Jurkat, Clone E6-1 (cell line): ENCODE results near the gene SMIM9. TPM values are rescaled to one million over a fixed set of nuclear protein-coding genes. Genes with fewer than 3 reads are reported as not detected.
"Not testable (repeated sequence)": the region's sequence is repeated elsewhere in the genome, so short reads cannot be mapped to it uniquely, and the experiment has no call there.

Source experiments
- DNase-seq: peaks from one replicate; pipeline ENCODE4 v3.0.0-alpha.2; 2011; ENCODE audit warnings: low read depth, low spot score
- H3K4me3 ChIP-seq: 2 replicates; pipeline ENCODE4 v1.5.1; 2011; ENCODE audit warnings: mild to moderate bottlenecking, low read length, control low read depth, moderate library complexity
- polyA plus RNA-seq: library from polyadenylated mRNA; unstranded; fragments of >200 nt; gene quantifications from one replicate; pipeline ENCODE4 v1.2.1, GENCODE V29; 2012; ENCODE audit warnings: missing spikeins; ENCODE audit not compliant: insufficient read length, insufficient read depth

SMIM9 gene
- not detected for polyA plus RNA-seq

DNA sequence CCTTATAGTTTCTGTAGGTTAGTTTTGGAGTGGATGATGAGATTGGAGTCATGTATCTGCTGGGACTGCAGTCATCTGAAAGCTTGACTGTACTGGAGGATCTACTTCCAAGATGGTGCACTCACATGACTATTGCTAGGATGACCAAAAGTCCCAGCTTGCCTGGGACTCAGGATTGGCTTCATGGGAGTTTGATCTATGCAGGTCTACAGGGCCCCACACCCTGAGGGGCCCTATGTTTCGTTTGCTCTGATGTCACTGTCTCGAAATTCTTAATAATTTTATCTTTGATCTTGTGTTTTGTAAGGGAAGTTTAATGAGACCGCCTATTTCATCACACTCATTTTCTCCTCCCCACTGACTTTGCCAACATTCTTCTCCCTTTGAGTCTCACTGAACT lies at the start of gene SMIM9:
SMIM9 (minus strand) TSS at position 101 of the 400 bp plus-strand sequence. CDS start 3,806 bp downstream, outside the sequence.
- no peak within 1 kb of the TSS for H3K4me3 ChIP-seq
- DNase-seq, result no peak

- not testable (repeated sequence) for DNase-seq, H3K4me3 ChIP-seq
Measured at GRCh38 chrX:154884069-154884468, 49.6 kb upstream of the SMIM9 start.

DNA sequence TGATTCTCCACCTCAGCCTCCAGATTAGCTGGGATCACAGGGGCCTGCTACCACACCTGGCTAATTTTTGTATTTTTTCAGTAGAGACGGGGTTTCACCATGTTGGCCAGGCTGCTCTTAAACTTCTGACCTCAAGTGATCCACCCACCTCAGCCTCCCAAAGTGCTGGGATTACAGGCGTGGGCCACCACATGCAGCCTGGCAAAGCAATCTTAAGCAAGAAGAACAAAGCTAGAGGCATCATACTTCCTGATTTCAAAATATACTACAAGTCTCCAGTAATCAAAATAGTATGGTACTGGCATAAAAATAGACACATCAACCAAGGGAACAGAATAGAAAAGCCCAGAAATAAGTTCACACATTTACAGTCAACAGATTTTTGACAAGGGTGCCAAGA lies 38.9 kb upstream of the SMIM9 start:
- no peak overlapping the region for H3K4me3 ChIP-seq
- no peak for DNase-seq

DNA sequence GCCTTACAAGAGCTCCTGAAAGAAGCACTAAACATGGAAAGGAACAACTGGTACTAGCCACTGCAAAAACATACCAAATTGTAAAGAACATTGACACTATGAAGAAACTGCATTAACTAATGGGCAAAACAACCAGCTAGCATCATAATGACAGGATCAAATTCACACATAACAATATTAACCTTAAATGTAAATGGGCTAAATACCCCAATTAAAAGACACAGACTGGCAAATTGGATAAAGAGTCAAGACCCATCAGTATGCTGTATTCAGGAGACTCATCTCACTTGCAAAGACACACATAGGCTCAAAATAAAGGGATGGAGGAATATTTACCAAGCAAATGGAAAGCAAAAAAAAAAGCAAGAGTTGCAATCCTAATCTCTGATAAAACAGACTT lies 34.1 kb upstream of the SMIM9 start:
- not testable (repeated sequence) for DNase-seq, H3K4me3 ChIP-seq

DNA sequence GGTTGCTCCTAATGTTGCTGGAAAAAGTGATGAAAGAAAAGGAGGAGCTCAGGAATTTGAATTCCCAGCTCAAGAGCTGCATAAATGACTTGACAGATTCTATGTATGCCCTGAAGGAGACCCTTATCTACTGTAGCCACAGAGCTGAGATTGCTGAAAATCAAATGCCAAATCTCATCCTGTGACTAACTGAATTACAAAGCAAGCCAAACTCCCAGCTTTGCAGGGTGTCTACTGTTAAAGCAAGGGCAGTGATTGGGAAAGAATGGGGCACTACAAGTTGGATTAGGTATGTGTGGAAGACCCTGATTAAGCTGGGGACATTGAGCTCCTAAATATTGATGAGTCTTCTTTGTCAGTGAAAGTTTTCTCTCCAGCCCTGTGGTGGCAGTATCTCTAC lies 20.8 kb upstream of the SMIM9 start:
- H3K4me3 ChIP-seq, result no peak overlapping the region
- no peak for DNase-seq

- DNase-seq, result no peak
- H3K4me3 ChIP-seq, result no peak overlapping the region
Measured at GRCh38 chrX:154850957-154851611, 16.6 kb upstream of the SMIM9 start.

GRCh38 chrX:154840856-154841255 lies 6.4 kb upstream of the SMIM9 start:
- H3K4me3 ChIP-seq, result no peak overlapping the region
- DNase-seq, result peak; percentile 47

GRCh38 chrX:154836163-154836562 lies 1.7 kb upstream of the SMIM9 start:
- no peak for DNase-seq

DNA sequence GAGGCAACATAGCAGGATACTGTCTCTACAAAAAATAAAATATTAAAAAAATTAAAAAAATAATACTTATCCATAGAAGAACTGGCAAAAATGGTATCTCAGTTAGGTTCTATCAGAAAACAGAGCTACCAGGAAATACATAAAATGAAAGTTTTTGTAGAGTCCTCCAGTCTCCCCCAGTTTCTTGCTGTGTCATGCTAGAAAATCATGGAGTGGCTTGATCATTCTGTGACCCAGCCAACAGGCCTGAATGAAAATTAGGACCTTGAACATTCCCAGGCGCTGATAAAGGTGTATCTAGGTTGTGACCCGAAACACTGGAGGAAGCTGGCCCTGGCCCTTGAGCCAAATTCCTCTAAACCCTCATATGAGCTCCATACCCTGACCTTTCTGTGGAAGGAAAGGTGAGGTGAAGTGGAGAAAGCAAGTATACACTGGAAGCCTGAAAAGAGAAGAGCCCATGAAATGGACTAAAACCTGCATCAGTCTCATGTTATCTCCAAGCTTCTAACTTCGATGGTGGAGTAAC lies 652 bp downstream of the SMIM9 start:
- DNase-seq, result no peak
- H3K4me3 ChIP-seq, result no peak overlapping the region

More at GRCh38 chrX:154836163-154836562, 1.7 kb upstream of the SMIM9 start:
- H3K4me3 ChIP-seq, result no peak overlapping the region

DNA sequence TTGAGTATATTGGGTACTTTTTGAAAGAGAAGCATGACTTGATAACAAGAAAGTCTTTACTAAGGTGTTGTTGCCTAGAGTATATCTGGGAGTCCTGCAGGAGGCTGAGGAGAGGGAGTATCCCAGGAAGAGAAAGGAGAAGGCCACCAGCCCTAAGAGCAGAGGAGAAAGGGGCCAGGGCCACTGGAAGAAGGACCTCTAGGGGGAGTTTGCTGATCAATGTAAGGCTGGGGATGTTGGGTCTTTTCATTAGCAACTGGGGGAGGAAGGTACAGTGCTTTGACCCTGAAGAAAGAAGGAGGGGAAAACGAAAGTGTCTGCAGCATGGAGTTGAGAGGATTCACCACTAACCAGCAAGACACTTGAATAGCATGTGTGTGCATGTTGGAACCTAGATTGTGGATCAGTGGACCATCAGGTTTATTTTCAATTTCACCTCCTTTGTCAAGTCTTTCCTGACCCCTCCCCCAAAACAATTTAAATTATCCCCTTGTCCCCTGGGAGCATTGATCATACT lies 4.5 kb downstream of the SMIM9 start:
- DNase-seq, result no peak
- no peak overlapping the region for H3K4me3 ChIP-seq

DNA sequence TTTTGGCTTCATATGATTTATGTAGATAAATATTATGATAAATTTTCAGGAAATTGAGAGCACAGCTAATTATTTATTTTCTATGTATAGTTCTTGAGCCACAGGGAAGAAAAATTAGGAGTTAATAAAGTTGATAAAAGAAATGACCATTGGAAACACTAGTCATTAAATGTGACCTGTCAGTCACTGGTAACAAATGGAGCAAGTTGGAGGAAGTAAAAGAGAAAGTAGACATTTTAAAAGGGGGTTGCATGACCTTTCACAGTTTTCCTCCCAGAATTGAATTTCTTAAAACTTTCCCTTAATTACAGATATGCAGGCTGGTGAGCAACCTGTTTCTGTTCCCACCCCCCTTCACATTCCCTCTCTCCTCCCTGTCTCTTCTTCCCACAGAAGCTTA lies 5.3 kb downstream of the SMIM9 start:
- no peak overlapping the region for H3K4me3 ChIP-seq
- DNase-seq, result no peak

DNA sequence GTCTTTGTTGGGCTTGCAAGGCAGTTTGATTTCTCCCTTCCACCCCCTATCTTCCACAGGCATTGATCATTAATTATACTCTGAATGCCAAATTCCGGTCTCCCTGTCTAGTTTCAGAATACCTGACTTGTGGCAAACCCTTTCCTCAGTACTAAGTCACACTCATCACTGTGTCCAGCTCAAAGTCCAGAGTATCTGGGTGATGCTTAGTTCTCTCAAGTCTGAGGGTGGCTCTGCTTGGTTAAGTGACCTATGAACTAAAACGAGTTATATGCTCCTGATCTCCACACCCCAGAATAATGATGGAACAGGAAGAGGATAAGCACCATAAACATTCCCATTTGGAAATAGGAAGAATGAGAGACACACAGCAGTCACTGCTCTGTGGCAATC lies 6.5 kb downstream of the SMIM9 start:
- DNase-seq, result no peak
- H3K4me3 ChIP-seq, result no peak overlapping the region

DNA sequence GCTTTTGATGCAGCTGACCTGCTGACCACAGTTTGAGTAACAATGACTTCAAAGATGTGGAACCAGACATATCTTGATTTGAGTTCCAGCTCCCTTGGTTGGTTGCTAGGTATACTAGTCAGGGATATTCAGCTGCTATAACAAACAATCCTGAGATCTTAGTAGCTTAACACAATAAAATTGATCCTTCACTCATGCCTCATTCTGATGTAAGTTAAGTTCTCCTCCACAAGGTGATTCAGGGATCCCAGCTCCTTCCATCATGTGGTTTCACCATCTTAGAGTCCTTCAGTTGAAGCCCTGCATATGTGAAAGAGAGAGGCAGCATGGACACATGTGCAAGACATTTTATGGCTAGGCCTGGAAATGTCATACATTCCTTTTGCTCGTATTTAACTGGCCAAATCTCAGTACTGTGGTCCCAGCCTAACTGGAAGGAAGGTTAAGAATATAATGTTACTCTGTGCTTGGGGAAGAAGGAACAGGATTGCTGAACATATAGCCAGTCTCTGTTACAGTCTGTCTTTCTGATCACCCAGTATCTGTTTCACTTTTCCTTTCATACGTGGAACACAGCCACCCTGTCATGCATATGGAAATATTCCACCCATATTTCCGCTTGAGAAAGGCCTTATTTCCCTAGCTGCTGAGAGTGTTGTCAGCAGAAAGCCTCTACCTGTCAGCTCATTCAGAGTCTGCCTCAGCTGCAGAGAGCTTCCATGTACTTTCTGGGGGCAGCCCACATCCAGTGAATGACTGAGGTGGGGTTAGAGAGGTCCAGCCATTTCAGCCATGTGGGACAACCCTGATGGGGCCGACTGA lies 7.1 kb downstream of the SMIM9 start:
- DNase-seq, result no peak

GRCh38 chrX:154825586-154825985 lies 8.9 kb downstream of the SMIM9 start:
- DNase-seq, H3K4me3 ChIP-seq: not testable (repeated sequence)

More for the DNA sequence above, 7.1 kb downstream of the SMIM9 start:
- no peak overlapping the region for H3K4me3 ChIP-seq

DNA sequence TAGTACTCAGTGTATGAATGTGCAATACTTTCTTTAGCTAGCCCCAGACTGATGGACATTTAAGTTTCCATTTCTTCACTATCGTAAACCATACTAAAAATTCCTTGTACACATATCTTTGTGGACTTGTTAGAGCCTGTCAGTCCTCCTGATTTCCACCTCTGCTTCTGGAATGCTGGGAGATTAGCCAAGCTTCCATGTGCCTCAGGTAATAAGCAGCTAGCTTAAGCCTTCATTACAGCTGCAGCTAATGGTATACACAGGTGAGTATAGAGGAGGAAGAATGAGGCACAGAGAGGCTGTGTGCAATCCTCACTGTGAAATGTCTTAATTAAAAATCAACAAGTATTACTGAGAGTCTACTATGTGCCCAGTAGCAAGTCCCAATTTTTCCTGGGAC lies 9.8 kb downstream of the SMIM9 start:
- no peak overlapping the region for H3K4me3 ChIP-seq
- no peak for DNase-seq

DNA sequence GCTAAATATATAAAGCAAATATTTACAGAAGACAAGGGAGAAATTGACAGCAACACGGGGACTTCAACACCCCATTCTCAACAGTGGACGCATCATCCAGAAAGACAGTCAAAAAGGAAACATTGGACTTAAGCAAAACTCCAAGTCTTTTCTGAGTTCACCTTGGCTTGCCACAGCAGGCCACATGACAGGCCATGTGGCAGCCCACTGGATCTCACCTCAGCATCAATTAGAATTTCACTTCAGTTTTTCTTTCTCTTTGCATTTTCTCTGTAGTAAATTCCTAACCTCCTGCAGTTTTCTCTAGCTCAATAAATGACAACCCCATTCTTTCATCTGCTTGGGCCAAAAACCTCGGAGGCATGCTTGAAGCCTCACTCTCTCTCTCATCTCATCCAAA lies 12.4 kb downstream of the SMIM9 start:
- H3K4me3 ChIP-seq, result no peak overlapping the region
- no peak for DNase-seq

DNA sequence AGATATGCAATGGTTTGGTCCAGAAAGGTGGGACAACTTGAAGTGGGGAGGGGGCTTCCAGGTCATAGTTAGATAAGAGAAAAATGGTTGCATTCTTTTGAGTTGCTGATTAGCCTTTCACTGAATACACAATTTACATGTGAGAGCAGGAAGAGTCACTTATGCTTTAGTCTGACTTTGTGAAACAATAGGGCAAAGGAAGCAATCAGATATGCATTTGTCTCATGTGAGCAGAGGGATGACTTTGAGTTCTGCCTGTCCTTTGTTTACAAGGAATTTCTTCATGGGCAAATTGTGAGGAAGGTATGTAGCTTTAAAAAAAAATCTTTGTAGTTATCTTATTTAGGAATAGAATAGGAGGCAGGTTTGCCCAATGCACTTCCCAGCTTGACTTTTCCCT lies 12.9 kb downstream of the SMIM9 start:
- no peak overlapping the region for H3K4me3 ChIP-seq
- DNase-seq, result no peak

- no peak for DNase-seq
- H3K4me3 ChIP-seq, result no peak overlapping the region
Measured at GRCh38 chrX:154819771-154820341, 14.6 kb downstream of the SMIM9 start.

DNA sequence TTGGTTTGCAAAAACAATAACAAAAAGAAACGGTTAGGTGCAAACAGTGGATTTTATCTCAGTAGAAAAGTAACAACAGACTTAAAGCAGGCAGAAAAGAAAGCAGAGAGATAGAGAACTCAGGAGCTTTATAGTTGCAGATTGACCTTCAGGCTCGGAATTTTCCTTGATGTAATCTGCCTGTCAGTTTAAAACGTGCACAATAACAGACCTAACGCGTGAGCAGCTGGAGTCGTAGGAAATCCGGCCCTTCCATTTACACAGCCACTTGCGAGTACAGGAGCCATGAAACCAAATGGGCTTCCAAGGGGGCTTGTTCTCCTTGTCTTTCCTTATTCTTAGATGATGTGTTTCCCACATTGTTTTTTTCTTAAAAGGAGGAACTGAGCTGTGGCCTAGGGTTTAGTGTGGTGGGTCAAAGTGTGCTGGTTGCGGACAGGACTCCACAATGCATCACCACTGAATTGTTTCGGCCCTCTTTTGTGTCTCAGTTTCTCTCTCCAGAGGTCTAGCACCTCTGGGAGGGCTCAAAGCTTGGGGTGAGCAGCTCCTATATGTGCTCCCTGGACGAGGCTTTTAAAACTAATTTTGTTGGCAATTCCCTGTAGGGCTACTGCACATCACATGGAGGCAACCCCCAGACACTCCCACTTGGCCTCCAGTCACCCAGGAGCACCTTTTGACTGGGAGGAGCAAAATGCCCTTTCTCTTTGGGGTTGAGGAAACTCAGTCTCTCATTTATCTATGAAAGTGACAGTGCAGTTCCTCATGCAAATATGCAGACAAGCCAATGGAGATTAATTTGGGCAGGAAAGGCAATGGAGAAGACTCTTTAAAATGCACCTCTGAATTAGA lies 15.3 kb downstream of the SMIM9 start:
- DNase-seq, result no peak
- no peak overlapping the region for H3K4me3 ChIP-seq
